MM.1S (cell line): Measurements from ENCODE around the gene LIPH.

ENCODE experiments used
- CTCF ChIP-seq: fragments of 300-600 bp; sonication (generic); IDR thresholded peaks from 2 replicates; pipeline ENCODE4 v1.5.1; 2016; ENCODE audit warnings: antibody characterized with exemption, low read length, mixed read lengths
- EZH2phosphoT487 ChIP-seq: fragments of 300-600 bp; sonication (generic); IDR thresholded peaks from 2 replicates; pipeline ENCODE4 v1.6.1; 2018; ENCODE audit warnings: antibody characterized with exemption, low read length

GRCh38 chr3:185503521-185503920, 48.9 kb downstream of the LIPH start:
- TF ChIP-seq CTCF: no peak
- no peak for TF ChIP-seq EZH2phosphoT487
